RWPE1 (cell line): ENCODE data around the gene NTM.

Experiments
- CTCF ChIA-PET: fragments of 350-600 bp; sonication (Branson Sonifier 250); formaldehyde crosslinking; extraction: SDS; loops from one replicate; lab custom pipeline; 2021; lab: Yijun Ruan, JAX
- POLR2A ChIA-PET: fragments of 400-600 bp; formaldehyde crosslinking; extraction: SDS; loops from one replicate; lab custom pipeline; 2020; ENCODE audit warnings: antibody characterized with exemption; ENCODE audit not compliant: low non-redundant PET; lab: Yijun Ruan, JAX
- DNase-seq: peaks from one replicate; pipeline ENCODE4 v3.0.0; 2012; ENCODE audit warnings: low spot score
- H3K27ac ChIP-seq: fragments of 450-650 bp; 2 replicates; pipeline ENCODE4 v1.5.1; 2017
- CTCF ChIP-seq: fragments of 450-650 bp; conservative IDR thresholded peaks from 2 replicates; pipeline ENCODE4 v1.5.1; 2017; ENCODE audit warnings: low read depth, mild to moderate bottlenecking

Gene NTM

GRCh38 chr11:131688048-131688693 lies 317.8 kb downstream of the NTM start:
- H3K27ac ChIP-seq = no peak overlapping the region
- peak; percentile 66 for DNase-seq
- ChIA-PET CTCF (interaction anchor here (0.5 to 1.3 kb wide), 15 partner anchors 9 to 1594 kb away, joined by 3 to 6 read pairs (median 3); no protein-coding TSS in a partner anchor), POLR2A (no interaction called here)
- TF ChIP-seq CTCF = peak; percentile 87

- ChIA-PET POLR2A (no interaction called here), CTCF (interaction anchor here (0.6 to 1.3 kb wide), 5 partner anchors 11 to 531 kb away, joined by 3 to 5 read pairs (median 3); no protein-coding TSS in a partner anchor)
- no peak for TF ChIP-seq CTCF
- no peak overlapping the region for H3K27ac ChIP-seq
- no peak for DNase-seq
These were observed 318.9 kb downstream of the NTM start for GRCh38 chr11:131689049-131689925.

- ChIA-PET CTCF (no interaction called here), POLR2A (no interaction called here)
- TF ChIP-seq CTCF = no peak
- no peak for DNase-seq
- H3K27ac ChIP-seq = no peak overlapping the region
These were observed 319.9 kb downstream of the NTM start for GRCh38 chr11:131690362-131690761.

GRCh38 chr11:131690776-131691175 lies 320.4 kb downstream of the NTM start:
- CTCF ChIA-PET = interaction anchor here (0.7 to 1.1 kb wide), 2 partner anchors 110 to 648 kb away, joined by 3 to 4 read pairs; no protein-coding TSS in a partner anchor
- no peak for TF ChIP-seq CTCF
- POLR2A ChIA-PET = no interaction called here

GRCh38 chr11:131691181-131692041 lies 321.0 kb downstream of the NTM start:
- CTCF ChIA-PET = interaction anchor here (0.7 to 1.1 kb wide), 5 partner anchors 12 to 648 kb away, joined by 3 to 7 read pairs (median 3); no protein-coding TSS in a partner anchor
- peak; percentile 58 for TF ChIP-seq CTCF
- no peak overlapping the region for H3K27ac ChIP-seq
- peak; percentile 69 for DNase-seq
- POLR2A ChIA-PET = no interaction called here

More at GRCh38 chr11:131690776-131691175, 320.4 kb downstream of the NTM start:
- H3K27ac ChIP-seq = no peak overlapping the region
- no peak for DNase-seq
